PC-3 (cell line): ENCODE measurements around the gene GAL3ST3. TPM values are rescaled to one million over a fixed set of nuclear protein-coding genes. Genes with fewer than 3 reads are reported as not detected.
A peak's percentile ranks its signal among the peaks of the same experiment; 100 is the strongest.

Source experiments
- ATAC-seq: fragments of 200-7000 bp; cut with Tn5 transposase; 2 replicates; pipeline ENCODE4 v1.9.1; 2020; ENCODE audit warnings: mild to moderate bottlenecking, moderate library complexity
- BruUV-seq: library from RNA; stranded (reverse); fragments of 400-500 nt; replicated peaks from 2 replicates; lab custom pipeline; 2021; lab: Mats Ljungman, UMichigan
- CTCF ChIA-PET: fragments of 300-600 bp; sonication (Branson Sonifier 250); formaldehyde crosslinking; loops from one replicate; lab custom pipeline; 2022; ENCODE audit warnings: antibody characterized with exemption; lab: Charles Lee
- POLR2A ChIA-PET: fragments of 300-600 bp; sonication (Branson Sonifier 250); formaldehyde crosslinking; loops from one replicate; lab custom pipeline; 2022; ENCODE audit warnings: antibody characterized with exemption; ENCODE audit not compliant: unreplicated experiment; lab: Charles Lee
- DNase-seq: peaks from one replicate; pipeline ENCODE4 v3.0.0-alpha.2; 2015
- H2AFZ ChIP-seq: fragments of 300-600 bp; sonication (generic); 2 replicates; pipeline ENCODE4 v1.6.0; 2016; ENCODE audit warnings: antibody characterized with exemption, low read length
- H3F3A ChIP-seq: fragments of 300-600 bp; sonication (generic); one replicate; pipeline ENCODE4 v1.6.0; 2017; ENCODE audit warnings: antibody characterized with exemption, low read length, control low read depth, mild to moderate bottlenecking; ENCODE audit not compliant: unreplicated experiment
- H3K27ac ChIP-seq: fragments of 300-600 bp; sonication (generic); 2 replicates; pipeline ENCODE4 v1.5.1; 2016; ENCODE audit warnings: mild to moderate bottlenecking, low read length
- H3K27me3 ChIP-seq: fragments of 300-600 bp; sonication (generic); 2 replicates; pipeline ENCODE4 v1.6.1; 2016; ENCODE audit warnings: low read length, mixed read lengths
- H3K36me3 ChIP-seq: fragments of 300-600 bp; sonication (generic); 2 replicates; pipeline ENCODE4 v1.6.1; 2016; ENCODE audit warnings: low read depth, mixed run types, low read length, mixed read lengths
- H3K4me1 ChIP-seq: fragments of 300-600 bp; sonication (generic); 2 replicates; pipeline ENCODE4 v1.5.1; 2016; ENCODE audit warnings: low read length; ENCODE audit not compliant: insufficient read depth
- H3K4me2 ChIP-seq: fragments of 300-600 bp; sonication (generic); 2 replicates; pipeline ENCODE4 v1.6.0; 2016; ENCODE audit warnings: low read length
- H3K4me3 ChIP-seq: fragments of 300-600 bp; sonication (generic); 2 replicates; pipeline ENCODE4 v1.5.1; 2016; ENCODE audit warnings: mild to moderate bottlenecking, low read length, mixed read lengths
- H3K79me2 ChIP-seq: fragments of 300-600 bp; sonication (generic); 2 replicates; pipeline ENCODE4 v1.6.1; 2017; ENCODE audit warnings: low read length, mixed read lengths
- H3K9ac ChIP-seq: fragments of 300-600 bp; sonication (generic); 2 replicates; pipeline ENCODE4 v1.6.0; 2016; ENCODE audit warnings: mild to moderate bottlenecking, low read length
- H3K9me2 ChIP-seq: fragments of 300-600 bp; sonication (generic); replicated peaks from 2 replicates; pipeline ENCODE4 v1.6.1; 2016; ENCODE audit warnings: mixed run types, low read length, mixed read lengths
- H3K9me3 ChIP-seq: fragments of 300-600 bp; sonication (generic); 2 replicates; pipeline ENCODE4 v1.6.1; 2016; ENCODE audit warnings: low read length, mixed read lengths
- H4K20me1 ChIP-seq: fragments of 300-600 bp; sonication (generic); 2 replicates; pipeline ENCODE4 v1.6.1; 2016; ENCODE audit warnings: low read length, mixed read lengths
- EZH2 ChIP-seq: fragments of 300-600 bp; sonication (generic); IDR thresholded peaks from one replicate; pipeline ENCODE4 v1.6.1; 2017; ENCODE audit warnings: antibody characterized with exemption, mild to moderate bottlenecking, low read length; ENCODE audit not compliant: unreplicated experiment
- EZH2phosphoT487 ChIP-seq: fragments of 300-600 bp; sonication (generic); IDR thresholded peaks from 2 replicates; pipeline ENCODE4 v1.6.1; 2018; ENCODE audit warnings: mild to moderate bottlenecking, antibody characterized with exemption, low read length, borderline replicate concordance
- intact Hi-C: fragments of 100-400 bp; cut with micrococcal nuclease; formaldehyde crosslinking; loops from 2 replicates; pipeline ENCODE4 v1.9.0; 2023
- total RNA-seq: library from RNA; depleted of rRNA; stranded (reverse); fragments of >200 nt; gene quantifications from 2 replicates; pipeline ENCODE4 v1.2.3, GENCODE V29; 2014
- TF ChIP-seq, protein P1 (sequence below): fragments of 300-600 bp; sonication (generic); conservative IDR thresholded peaks from 2 replicates; pipeline ENCODE4 v1.5.1; 2017; ENCODE audit warnings: antibody characterized with exemption, low read depth, mild to moderate bottlenecking, low read length

GAL3ST3 gene
- total RNA-seq, 1 experiment from 2014 or later = not detected

DNA sequence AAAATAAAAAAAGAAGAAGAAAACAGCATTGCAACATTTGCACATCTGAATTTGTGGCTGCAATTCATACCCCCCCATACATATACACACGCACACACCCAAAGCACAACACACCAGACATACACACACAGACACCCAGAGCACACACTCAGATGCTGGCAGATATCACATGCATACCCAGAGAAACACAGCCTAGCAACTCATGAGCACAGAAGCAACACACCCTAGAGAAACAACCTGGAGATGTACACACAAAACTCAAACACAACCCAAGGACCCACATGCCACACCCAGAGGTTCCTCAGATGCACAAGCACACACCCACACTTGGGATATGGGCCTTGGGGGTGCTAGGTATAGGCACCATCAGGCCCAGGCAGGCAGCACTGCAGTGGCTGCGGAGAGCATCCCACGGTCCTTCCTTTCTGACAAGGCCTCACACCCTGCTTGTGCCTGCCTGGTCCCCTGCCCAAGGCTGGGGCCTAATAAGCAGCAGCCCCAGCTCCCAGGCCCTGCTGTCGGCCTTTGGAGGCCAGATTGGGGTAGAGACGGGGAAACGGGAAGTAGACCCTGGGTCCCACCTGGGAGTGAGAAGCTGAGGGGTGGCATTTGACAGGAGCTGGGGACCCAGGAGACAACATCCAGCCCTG, 34.0 kb downstream of the GAL3ST3 start:
- intact Hi-C loops = no loop called here
- H2AFZ ChIP-seq = peak overlapping the region; percentile 37; the same call in 1 of the 2 replicates
- DNase-seq (no peak), ATAC-seq (peak; percentile 4)
- H3K79me2 ChIP-seq = no peaks in the 10 kb centered on the region
- no peaks in the 10 kb centered on the region for H3K36me3 ChIP-seq
- 0 out of 2 replicates have a peak overlapping the region, but pooled peaks have one; percentile 10 for H3K27ac ChIP-seq
- H3K9ac ChIP-seq = no peak overlapping the region
- ChIA-PET CTCF (no interaction called here), POLR2A (no interaction called here)
- no peaks in the 10 kb centered on the region for H4K20me1 ChIP-seq
- TF ChIP-seq, protein P1, sequence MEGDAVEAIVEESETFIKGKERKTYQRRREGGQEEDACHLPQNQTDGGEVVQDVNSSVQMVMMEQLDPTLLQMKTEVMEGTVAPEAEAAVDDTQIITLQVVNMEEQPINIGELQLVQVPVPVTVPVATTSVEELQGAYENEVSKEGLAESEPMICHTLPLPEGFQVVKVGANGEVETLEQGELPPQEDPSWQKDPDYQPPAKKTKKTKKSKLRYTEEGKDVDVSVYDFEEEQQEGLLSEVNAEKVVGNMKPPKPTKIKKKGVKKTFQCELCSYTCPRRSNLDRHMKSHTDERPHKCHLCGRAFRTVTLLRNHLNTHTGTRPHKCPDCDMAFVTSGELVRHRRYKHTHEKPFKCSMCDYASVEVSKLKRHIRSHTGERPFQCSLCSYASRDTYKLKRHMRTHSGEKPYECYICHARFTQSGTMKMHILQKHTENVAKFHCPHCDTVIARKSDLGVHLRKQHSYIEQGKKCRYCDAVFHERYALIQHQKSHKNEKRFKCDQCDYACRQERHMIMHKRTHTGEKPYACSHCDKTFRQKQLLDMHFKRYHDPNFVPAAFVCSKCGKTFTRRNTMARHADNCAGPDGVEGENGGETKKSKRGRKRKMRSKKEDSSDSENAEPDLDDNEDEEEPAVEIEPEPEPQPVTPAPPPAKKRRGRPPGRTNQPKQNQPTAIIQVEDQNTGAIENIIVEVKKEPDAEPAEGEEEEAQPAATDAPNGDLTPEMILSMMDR = no peak
- TF ChIP-seq EZH2 (no peak), EZH2phosphoT487 (no peak)
- H3K9me3 ChIP-seq = no peaks in the 10 kb centered on the region
- peaks cover 40% of the 10 kb centered on the region for H3K4me1 ChIP-seq
- no peak overlapping the region for H3K4me3 ChIP-seq
- H3K27me3 ChIP-seq = no peaks in the 10 kb centered on the region
- H3K4me2 ChIP-seq = peak overlapping the region; percentile 1; the same call in 1 of the 2 replicates
- no TSS peak for BruUV-seq
- no peaks in the 10 kb centered on the region for H3F3A ChIP-seq
- H3K9me2 ChIP-seq = no peaks in the 10 kb centered on the region

DNA sequence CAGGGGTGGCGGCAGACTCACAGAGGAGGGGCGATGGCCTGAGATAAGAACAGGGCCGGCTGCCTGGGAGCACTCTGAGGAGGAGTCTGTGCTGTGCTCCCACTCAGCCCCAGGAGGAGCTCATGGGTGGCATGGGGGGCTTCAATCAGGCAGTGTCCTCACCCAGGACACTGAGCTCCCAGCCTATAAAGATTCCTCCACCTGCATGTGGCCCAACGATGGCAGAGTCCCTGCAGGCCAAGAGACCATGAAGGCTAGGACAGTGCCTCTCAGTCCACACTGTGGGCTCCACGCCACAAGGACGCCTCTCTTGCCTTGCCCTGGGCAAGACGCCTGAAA, 35.2 kb downstream of the GAL3ST3 start:
- no TSS peak for BruUV-seq
- POLR2A ChIA-PET = no interaction called here
- ATAC-seq = no peak
- no peaks in the 10 kb centered on the region for H3K9me2 ChIP-seq
- no peak for DNase-seq
- H3K9ac ChIP-seq = no peak overlapping the region
- H3K4me3 ChIP-seq = no peak overlapping the region
- intact Hi-C loops = no loop called here
- no peak for TF ChIP-seq EZH2
- TF ChIP-seq EZH2phosphoT487 = no peak
- TF ChIP-seq, protein P1 = no peak
- H2AFZ ChIP-seq = no peak overlapping the region
- H3K4me2 ChIP-seq = no peak overlapping the region
- no peaks in the 10 kb centered on the region for H3K36me3 ChIP-seq
- no peaks in the 10 kb centered on the region for H3K9me3 ChIP-seq
- CTCF ChIA-PET = no interaction called here
- no peak overlapping the region for H3K27ac ChIP-seq
- H3K79me2 ChIP-seq = no peaks in the 10 kb centered on the region
- no peaks in the 10 kb centered on the region for H4K20me1 ChIP-seq
- peaks cover 42% of the 10 kb centered on the region for H3K4me1 ChIP-seq
- no peaks in the 10 kb centered on the region for H3K27me3 ChIP-seq
- H3F3A ChIP-seq = no peaks in the 10 kb centered on the region
